VCaP (cell line): ENCODE data around the gene HDAC8.

ENCODE experiments used
- H3K27ac ChIP-seq: fragments of 450-650 bp; 2 replicates; pipeline ENCODE4 v1.5.1; 2017
- TF ChIP-seq, protein P1 (sequence below): fragments of 450-650 bp; conservative IDR thresholded peaks from 2 replicates; pipeline ENCODE4 v1.5.1; 2017; ENCODE audit warnings: mild to moderate bottlenecking, moderate library complexity

Gene HDAC8

DNA sequence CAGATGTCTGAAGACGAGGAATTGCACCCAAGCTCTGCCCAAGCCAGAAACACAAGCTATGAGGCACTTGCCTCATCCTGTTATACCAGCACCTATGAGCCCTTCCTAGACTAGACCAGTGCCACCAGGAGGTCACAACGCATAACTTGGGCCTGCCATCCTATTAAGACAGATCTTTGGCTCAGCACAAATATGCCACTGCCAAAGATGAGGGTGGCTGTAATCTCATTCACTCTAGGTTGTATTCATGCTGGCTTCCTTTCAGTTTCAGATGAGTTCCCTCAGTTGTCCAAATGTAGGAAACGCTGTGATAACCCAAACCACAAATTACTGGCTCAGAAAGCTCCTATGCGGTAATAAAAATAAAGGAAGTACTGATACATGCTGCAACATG is 190.4 kb downstream of the HDAC8 start:
- TF ChIP-seq, protein P1, sequence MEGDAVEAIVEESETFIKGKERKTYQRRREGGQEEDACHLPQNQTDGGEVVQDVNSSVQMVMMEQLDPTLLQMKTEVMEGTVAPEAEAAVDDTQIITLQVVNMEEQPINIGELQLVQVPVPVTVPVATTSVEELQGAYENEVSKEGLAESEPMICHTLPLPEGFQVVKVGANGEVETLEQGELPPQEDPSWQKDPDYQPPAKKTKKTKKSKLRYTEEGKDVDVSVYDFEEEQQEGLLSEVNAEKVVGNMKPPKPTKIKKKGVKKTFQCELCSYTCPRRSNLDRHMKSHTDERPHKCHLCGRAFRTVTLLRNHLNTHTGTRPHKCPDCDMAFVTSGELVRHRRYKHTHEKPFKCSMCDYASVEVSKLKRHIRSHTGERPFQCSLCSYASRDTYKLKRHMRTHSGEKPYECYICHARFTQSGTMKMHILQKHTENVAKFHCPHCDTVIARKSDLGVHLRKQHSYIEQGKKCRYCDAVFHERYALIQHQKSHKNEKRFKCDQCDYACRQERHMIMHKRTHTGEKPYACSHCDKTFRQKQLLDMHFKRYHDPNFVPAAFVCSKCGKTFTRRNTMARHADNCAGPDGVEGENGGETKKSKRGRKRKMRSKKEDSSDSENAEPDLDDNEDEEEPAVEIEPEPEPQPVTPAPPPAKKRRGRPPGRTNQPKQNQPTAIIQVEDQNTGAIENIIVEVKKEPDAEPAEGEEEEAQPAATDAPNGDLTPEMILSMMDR = peak; percentile 21; the same call in 1 of the 2 replicates

DNA sequence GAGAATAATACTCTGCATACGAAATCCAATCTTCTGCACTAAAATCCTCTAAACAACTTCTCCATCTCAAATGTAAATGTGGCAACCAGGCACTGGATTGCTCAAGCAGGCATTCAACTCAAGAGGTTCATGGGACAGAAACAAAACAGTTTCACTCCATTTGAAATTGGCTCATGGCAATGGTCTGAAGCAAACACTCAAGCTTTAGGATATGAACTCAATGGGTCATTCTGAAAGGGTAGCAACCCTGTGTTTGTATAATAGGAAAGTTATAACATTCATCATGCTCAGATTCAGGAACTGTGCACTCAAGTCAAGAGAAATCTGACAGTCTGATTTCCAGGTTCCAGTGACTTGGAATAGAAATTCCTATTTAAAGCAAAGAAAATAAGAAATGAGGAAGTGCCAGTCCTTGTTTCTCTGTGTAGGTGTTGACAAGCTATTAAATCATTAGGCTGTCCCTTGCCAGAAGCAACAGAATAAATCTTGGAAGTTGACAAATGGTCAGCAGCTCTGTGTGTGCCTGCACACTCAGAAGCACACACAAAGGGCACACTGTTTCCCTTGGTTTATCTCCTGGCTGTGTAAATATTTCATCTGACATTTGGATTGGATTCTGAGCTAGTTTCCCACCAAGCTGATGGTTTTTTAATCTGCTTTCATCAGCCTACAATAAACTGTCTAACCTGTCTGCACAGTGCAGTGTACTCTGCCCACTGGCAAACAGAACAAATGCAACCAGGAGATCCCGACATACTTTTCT is 191.0 kb downstream of the HDAC8 start:
- TF ChIP-seq, protein P1 = no peak
- H3K27ac ChIP-seq = peak overlapping the region; percentile 75

More for the DNA sequence above, 190.4 kb downstream of the HDAC8 start:
- peak overlapping the region; percentile 75 for H3K27ac ChIP-seq

DNA sequence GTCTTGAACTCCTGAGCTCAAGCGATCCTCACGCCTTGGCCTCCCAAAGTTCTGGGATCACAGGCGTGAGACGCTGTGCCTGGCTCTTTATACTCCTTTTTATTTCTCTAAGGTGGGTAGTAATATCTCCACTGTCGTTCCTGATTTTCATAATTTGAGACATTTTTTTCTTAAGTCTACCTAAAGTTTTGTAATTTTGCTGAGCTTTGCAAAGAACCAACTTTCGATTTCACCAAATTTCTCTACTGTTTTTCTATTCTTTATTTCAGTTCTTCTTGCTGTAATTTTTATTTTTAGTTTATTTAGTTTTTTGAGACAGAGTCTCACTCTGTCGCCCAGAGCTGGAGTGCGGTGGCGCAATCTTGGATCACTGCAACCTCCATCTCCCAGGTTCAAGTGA is 196.5 kb downstream of the HDAC8 start:
- H3K27ac ChIP-seq = no peak overlapping the region
- TF ChIP-seq, protein P1 = no peak

DNA sequence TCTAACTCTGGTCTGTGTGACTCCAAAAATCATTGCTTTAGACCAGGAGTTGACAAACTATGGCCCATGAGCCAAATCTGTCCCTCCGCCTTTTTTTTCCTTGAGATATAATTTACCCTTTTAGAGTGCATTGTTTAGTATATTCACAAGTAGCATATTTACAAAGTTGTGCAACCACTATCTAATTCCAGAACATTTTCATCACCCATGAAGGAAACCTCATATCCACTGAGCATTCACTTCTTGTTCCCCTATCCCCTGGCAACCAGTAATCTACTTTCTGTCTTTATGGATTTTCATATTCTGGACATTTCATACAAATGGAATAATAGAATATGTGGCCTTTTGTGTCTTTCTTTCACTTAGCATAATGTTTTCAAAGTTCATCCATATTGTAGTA is 199.5 kb downstream of the HDAC8 start:
- H3K27ac ChIP-seq = no peak overlapping the region
- TF ChIP-seq, protein P1 = no peak

DNA sequence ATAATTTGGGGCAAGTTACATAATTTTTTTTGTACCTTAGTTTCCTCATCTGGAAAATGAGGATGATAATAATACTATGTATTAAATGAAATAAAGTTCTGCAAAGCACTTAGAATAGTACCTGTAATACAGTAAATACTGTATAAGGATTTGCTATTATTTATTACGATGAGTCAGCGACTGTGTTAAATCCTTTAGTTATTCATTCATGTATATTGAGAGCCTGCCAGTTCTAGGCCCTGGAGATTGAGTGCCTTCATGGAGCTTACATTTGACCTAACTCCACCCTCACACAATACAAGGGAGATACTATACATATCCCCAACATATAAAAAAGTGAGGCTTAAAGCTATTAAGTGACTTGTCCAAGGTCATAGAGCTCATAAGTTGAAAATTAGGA is 199.9 kb downstream of the HDAC8 start:
- TF ChIP-seq, protein P1 = no peak
- no peak overlapping the region for H3K27ac ChIP-seq

DNA sequence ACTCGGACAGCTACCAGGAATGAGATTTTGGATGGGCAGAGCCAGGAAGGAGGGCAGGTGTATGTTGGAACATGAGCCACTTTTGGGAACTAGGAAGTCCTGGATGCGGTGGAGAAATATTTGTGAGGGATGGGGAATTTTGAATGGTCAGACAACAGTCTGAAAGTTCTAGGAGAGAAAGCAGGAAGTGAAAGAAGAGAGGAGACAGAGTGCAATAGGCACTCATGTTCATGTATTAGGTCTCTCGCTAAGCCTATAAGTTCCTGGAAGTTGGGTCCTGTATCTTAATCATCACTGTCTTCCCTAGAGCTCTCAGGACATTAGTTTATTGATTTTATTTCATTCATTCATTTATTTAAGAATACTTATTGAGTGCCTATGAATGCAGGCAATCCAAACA is 201.2 kb downstream of the HDAC8 start:
- H3K27ac ChIP-seq = no peak overlapping the region
- TF ChIP-seq, protein P1 = no peak

DNA sequence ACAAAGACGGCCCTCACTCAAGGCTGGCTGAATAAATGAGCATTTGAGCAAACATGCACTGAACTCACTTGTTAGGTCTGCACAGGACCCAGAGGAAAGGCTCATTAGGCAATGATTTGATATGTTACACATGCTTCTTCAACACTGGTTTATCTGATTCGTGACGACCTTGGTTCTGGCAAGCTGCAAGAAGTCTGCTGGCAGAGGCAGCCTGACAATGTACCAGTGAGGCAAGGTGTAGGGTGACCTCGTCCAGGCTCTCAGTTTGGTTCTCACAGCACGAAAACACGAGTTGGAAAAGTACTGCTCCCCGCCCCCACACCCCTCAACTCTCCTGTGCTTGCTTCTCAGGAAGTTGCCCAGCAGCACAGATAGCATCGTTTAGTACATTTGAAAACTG is 203.8 kb downstream of the HDAC8 start:
- TF ChIP-seq, protein P1 = no peak
- no peak overlapping the region for H3K27ac ChIP-seq
